NCI-H1092 treated with DMSO at 0.1 percent for 48 hours (cell line): ENCODE data around the gene DSE.

Source experiments
- DNase-seq: peaks from one replicate; lab custom pipeline; 2025; lab: John Stamatoyannopoulos, UW

The DSE gene

DNA sequence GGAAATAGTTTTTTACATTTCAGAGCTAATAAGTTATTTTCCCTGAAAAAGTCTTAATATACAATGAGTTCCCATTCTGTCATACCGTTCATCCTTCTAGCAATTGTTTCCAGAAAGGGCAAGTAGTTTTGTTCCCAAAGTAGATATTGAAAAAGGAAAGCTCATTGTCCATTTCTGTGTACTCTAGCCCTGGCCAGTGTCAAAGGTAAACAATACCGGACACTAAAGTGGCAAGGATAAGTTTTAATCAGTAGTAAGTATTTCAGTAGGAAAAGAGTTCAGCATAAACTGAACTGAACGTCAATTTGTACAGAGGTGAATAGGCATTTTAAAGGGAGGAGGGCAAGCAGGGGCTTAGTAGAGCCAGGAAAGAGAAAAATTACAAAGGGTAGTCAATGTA, 46.9 kb downstream of the DSE start:
- no peak for DNase-seq

- DNase-seq, result no peak
Observed at GRCh38 chr6:116419069-116419786, 48.5 kb downstream of the DSE start.

- DNase-seq, result no peak
Observed at GRCh38 chr6:116420341-116420740, 49.6 kb downstream of the DSE start.

DNA sequence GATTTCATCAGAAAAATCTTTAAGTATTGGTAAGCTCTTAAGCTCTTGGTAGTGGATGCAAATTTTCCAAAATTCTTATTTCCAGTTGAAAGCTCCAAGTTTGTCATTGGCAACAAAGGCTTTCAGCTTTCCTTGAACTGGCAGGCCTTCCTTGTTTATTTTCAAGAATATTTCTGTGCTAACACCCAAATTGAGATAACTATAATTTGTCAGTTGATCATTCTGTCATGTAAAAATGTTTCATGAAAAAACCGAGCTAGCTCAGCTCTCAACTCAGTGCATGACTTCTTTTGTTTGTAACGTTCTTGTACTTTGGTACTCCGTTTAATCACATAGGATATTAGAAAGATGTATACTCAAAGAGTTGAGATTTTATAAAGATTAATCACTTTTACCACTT, 51.5 kb downstream of the DSE start:
- no peak for DNase-seq

- no peak for DNase-seq
Observed at GRCh38 chr6:116424001-116424400, 53.3 kb downstream of the DSE start.

- no peak for DNase-seq
Observed at GRCh38 chr6:116426551-116426950, 55.8 kb downstream of the DSE start.

DNA sequence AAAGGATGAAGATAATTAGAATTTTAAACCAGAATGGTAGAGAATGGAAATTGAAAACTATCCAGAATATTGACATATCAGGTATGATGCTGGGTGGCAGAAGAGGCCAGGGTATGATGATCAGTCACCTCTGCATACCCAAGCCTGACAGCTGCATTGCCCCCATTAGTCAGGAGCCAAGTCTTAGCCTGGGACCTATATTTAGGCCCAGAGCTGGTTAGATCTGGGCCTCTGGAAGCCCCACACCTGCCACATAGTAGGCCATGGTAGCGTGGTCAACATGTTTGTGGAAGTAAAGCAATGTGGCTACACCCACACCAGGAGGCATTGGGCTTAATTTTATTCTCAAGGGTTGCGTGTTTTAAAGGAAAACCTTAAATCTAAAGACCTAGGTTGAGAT, 58.4 kb downstream of the DSE start:
- no peak for DNase-seq

- no peak for DNase-seq
Observed at GRCh38 chr6:116430860-116431259, 60.1 kb downstream of the DSE start.

GRCh38 chr6:116431964-116432595, 61.3 kb downstream of the DSE start:
- no peak for DNase-seq

DNA sequence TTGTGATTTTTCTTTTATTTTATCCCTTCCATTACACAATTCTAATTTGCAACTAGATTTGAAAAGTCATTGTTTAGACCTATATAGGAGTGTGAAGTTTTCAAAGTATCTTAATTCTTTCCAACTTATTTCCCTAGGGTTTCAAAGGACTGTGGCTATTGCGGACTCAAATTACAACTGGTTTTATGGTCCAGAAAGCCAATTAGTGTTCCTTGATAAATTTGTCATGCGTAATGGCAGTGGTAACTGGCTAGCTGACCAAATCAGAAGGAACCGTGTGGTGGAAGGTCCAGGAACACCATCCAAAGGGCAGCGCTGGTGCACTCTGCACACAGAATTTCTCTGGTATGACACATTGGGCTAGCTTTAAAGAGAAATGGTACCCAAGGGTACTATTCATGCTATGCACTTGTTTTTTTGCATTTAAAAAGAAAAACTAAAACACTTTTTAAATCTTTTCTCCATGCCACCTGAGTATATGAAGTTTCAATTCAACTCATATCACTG, 62.5 kb downstream of the DSE start:
- DNase-seq, result no peak

DNA sequence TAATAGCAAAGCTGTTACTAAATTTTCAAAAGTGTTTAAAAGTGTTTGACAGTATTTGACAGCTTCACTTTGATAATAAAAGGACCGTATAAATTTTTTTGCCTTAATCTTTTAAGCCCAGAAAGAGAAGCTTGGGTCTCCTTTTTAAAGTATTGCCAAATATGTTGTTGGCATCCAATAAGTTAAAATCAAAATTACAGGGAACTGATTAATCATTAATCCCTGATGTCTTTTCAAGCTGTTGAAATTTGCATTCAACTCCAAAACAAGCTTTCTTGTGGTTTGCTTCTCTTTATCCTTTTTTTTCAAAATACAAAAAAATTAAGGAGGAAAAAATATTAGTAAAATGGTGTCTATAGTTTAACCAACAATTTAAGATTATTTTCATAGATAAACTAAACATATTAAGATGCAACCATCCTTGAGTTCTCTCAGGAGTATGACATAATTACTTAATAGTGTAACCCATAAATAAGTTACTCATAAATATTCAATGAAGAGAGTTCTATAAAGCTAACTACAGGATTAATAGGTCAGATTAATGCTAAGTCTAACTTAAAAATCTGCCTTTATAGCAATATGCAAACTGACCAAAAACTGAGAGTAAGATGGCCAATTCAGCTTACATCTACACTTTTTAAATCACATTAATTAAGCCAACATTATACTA, 63.4 kb downstream of the DSE start:
- DNase-seq, result no peak

GRCh38 chr6:116436586-116436985, 65.8 kb downstream of the DSE start:
- DNase-seq, result no peak

GRCh38 chr6:116437656-116438055, 66.9 kb downstream of the DSE start:
- no peak for DNase-seq

DNA sequence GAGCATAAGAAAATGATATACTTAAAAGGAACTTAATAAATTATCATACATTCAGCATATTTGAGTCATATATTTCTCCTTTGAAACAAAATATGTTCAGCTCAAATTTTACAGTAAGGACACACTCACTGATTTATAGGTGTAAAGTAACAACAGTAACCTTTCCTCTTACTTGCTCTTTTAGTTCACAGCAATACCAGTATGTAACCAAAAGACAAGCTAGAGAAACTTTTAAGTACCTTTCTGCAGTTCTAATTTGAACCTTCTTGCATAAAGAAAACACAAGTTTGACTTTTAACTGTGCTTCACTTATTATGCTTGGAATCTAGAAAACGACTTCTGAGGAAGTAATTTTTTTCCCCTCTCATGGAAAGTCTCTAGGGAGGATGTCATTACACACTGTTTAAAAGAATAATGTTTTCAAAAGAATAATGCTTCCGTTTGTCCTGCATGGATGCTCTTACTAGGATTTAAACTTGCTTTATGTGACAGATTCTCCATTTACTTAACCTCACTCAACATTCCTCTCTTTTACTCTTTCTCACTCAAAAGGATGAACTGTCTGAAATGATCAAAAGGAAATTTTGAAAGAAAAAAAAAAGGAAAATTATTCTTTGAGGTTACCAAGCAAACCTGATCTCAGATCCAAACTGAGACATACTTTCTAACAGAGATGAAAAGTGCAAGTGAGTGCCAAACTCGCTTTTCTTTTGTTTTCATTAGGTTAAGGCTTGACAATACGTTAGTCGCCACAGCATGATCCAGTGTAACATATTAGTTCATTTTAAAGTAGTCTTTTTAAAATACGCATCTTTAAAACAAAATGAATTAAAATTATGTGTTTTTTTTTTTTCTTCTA, 68.1 kb downstream of the DSE start:
- DNase-seq, result no peak

DNA sequence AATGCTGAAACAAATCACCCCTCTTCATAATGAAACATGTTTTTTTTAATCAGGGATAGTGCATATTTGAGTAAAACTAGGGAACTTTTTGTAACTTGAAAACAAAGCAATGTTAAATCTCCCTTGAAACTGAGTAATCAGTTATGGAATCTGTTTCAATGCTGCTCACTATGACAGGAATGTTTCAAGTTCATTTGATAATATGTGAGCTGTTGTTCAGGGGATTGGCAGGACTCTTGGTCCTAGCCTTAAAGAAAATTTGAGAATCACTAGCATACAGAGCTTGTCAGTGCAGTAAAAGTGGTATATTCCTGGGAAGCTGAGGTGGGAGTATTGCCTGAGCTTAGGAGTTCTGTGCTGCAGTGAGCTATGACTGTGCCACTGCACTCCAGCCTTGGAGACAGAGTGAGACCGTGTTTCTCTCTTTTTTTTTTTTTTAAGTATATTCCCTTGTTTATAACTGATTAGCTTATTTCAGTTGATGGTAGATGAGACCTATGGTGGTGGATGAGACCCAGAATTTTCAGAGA, 68.8 kb downstream of the DSE start:
- no peak for DNase-seq

GRCh38 chr6:116443105-116443504, 72.4 kb downstream of the DSE start:
- DNase-seq, result no peak

GRCh38 chr6:116444092-116444491, 73.3 kb downstream of the DSE start:
- no peak for DNase-seq

- no peak for DNase-seq
Observed at GRCh38 chr6:116444575-116444974, 73.8 kb downstream of the DSE start.

DNA sequence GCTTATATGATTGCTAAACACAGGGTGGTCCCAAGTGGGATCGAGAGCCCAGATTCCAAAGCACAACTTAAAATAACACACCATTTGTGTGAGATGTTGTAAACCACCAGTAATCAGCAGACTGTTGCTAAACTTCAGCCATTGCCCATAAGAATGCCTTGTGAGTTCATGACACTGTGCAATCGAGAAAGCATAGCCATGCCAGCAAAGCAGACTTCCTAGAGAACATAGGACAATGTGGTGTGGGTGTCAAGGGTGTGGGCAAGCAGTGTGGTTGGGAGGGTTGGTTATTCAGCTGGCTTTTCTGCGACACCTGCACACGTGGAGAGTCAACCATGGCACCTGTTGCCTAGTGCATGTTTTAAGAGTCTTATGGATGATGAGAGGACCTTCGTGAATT, 74.4 kb downstream of the DSE start:
- no peak for DNase-seq

DNA sequence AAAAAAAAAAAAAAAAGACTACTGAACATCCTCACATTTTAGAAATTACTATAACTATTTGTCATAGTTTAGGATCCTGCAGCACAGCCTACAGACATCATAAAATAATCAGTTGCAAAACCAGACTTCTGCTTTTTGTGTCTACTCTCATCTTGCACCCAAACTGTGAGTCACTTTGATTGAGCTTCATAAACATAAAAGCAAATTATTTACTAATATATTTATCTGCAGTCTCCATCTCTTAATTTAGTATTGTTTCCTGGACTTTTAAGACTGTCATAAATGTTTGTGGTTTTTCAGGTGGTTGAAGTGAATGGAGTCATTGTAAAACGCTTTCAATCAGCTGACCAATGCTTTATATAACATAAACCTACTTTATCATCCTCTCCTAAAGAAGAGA, 75.7 kb downstream of the DSE start:
- no peak for DNase-seq

DNA sequence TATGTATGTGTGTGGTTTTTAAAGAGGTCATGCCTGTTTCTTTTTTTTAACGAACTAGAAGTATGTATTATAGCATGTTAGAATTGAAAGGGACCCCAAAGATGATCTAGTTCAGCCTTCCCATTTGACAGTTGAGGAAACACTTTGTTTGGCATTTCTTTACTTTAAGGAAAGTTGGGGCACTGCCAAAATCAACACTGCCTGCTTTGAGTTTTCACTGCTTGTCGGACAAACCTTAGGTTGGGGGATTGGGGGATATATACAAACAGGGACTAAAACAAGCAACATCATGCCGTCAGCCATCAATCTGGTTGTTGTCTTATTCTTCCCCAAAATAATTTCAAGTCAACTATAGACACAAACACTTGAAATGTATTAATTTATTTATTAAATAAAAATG, 76.3 kb downstream of the DSE start:
- no peak for DNase-seq

- DNase-seq, result no peak
Observed at GRCh38 chr6:116447496-116448011, 76.8 kb downstream of the DSE start.
